Kidney (tissue), 14 donors: Measurements from ENCODE around the gene CPXM2. TPM values are rescaled to one million over a fixed set of nuclear protein-coding genes. Genes with fewer than 3 reads are reported as not detected.

Experiments used
- DNase-seq, 5 donors: peaks; one replicate each; pipeline ENCODE4 v3.0.0-alpha.2; 2013 to 2020
- FAIRE-seq: peaks from 2 replicates; lab custom pipeline; 2012; peaks lifted over from hg19 to GRCh38; lab: Jason Lieb, UNC
- H3K27ac ChIP-seq, 2 donors: one replicate each; pipeline ENCODE4 v1.7.0; 2013; ENCODE audit warnings: low read depth in 2 of 2, low read length in 2 of 2, inconsistent platforms in 1 of 2
- H3K27me3 ChIP-seq: one replicate; pipeline ENCODE4 v1.7.1; 2013; ENCODE audit warnings: low read length, inconsistent platforms; ENCODE audit not compliant: control insufficient read depth, insufficient read depth
- H3K36me3 ChIP-seq, 3 donors: one replicate each; pipeline versions ENCODE4 v1.7.0 to v1.7.1; 2013; ENCODE audit warnings: low read length in 3 of 3, control low read depth in 1 of 3, inconsistent platforms in 1 of 3; ENCODE audit not compliant: insufficient read depth in 3 of 3, control insufficient read depth in 2 of 3
- H3K4me1 ChIP-seq, 3 donors: one replicate each; pipeline versions ENCODE4 v1.7.0 to v1.7.1; 2013; ENCODE audit warnings: low read length in 3 of 3, inconsistent platforms in 1 of 3, low read depth in 1 of 3; ENCODE audit not compliant: control insufficient read depth in 2 of 3, insufficient read depth in 2 of 3
- H3K4me3 ChIP-seq, 3 donors: one replicate each; pipeline versions ENCODE4 v1.7.0 to v1.8.1; 2013; ENCODE audit warnings: low read length in 3 of 3, control low read depth in 1 of 3, inconsistent platforms in 1 of 3
- H3K9ac ChIP-seq, 3 donors: one replicate each; pipeline versions ENCODE4 v1.7.0 to v1.7.1; 2013; ENCODE audit warnings: low read length in 3 of 3, control low read depth in 1 of 3, inconsistent platforms in 1 of 3
- H3K9me3 ChIP-seq, 3 donors: one replicate each; pipeline versions ENCODE4 v1.7.0 to v1.7.1; 2013; ENCODE audit warnings: low read length in 3 of 3, control low read depth in 1 of 3, inconsistent platforms in 1 of 3; ENCODE audit not compliant: control insufficient read depth in 2 of 3, insufficient read depth in 1 of 3
- CTCF ChIP-seq: IDR thresholded peaks from 3 replicates; pipeline ENCODE4 v1.5.1; 2012; ENCODE audit warnings: mild to moderate bottlenecking, moderate library complexity, borderline replicate concordance; ENCODE audit not compliant: insufficient read depth; ENCODE audit errors: extremely low read depth
- intact Hi-C: fragments of 100-400 bp; cut with DNase I; formaldehyde crosslinking; loops from one replicate; pipeline ENCODE4 v1.11.1; 2022
- polyA plus RNA-seq: library from polyadenylated mRNA; stranded (reverse); fragments of 350-450 nt; fragmentation: Illumina TruSeq; extraction: RNeasy Lipid Tissue Mini Kit (QIAGEN cat#74804); gene quantifications from one replicate; pipeline ENCODE4 v1.2.3, GENCODE V29; 2014; ENCODE audit warnings: low read depth, low replicate concordance; ENCODE audit not compliant: insufficient read depth
- total RNA-seq: library from RNA; stranded (reverse); fragmentation: NEBNext Ultra II Directional; extraction: Animal tissue kit (Norgen Biotek cat#: 25700); gene quantifications from one replicate; pipeline ENCODE4 v1.2.1, GENCODE V29; 2021
- donor health status: control.
- donor health status: control.
- donor health status: control.
- donor health status: control.
- donor health status: control.
- donor health status: DM: yes; HTN: yes; CAD: no.
- donor health status: Normal renal cell carcinoma (clear cell type).

The CPXM2 gene
- total and polyA plus RNA-seq, 2 donors from 2014 or later = 18.1 to 18.5 TPM

- Histone ChIP-seq H3K36me3 (no peaks in the 10 kb centered on the region), H3K9me3 (no peaks in the 10 kb centered on the region), H3K27ac (no peak overlapping the region), H3K4me3 (no peak overlapping the region), H3K9ac (no peak overlapping the region), H3K4me1 (peaks cover 0 to 15% (median 0%) of the 10 kb centered on the region in 3 donors), H3K27me3 (no peaks in the 10 kb centered on the region)
- TF ChIP-seq CTCF = no peak
- DNase-seq (peak in 2 of 5 donors; percentile 21 to 35), FAIRE-seq (no peak)
- intact Hi-C loops = no loop called here
Observed at GRCh38 chr10:123863721-123864482, 27.7 kb downstream of the CPXM2 start.

- H3K27me3 ChIP-seq = no peaks in the 10 kb centered on the region
- no peak for FAIRE-seq
Observed at GRCh38 chr10:123863183-123863575, 28.4 kb downstream of the CPXM2 start.

DNA sequence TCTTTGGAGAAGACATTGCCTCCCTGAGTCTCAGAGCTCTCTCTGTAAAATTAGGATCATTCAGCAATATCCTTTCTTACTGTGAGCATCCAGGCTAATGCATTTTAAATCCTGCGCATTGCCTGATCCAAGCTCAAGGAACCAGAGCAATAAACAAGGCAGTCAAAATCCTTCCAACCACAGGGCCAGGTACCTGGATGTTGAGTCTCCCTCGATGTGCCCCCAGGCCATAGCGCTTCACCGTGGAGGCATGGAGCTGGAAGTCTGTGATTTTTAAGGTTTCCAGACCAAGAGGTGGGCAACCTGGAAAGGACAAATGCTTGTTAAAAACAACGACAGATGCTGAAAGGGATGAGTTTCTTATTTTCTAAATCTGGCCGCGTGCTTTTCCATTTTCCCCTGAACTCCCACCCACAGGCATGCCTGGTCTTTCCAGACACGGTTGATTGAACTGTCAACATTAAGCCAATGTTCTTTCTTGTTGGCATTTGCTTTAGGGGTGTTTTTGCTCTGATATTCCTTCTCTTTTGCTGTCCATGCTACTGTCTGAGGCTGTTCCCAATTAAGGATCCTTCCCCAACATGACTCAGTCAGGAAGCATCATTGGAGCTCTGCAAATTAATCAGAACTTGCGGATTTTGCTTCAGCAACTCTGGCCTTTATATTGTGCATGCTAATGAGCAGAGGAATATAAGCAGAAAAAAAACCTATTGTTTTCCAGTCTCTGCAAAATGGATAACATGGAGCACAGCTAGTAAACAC, 29.0 kb downstream of the CPXM2 start:
- Histone ChIP-seq H3K4me3 (no peak overlapping the region), H3K27me3 (no peaks in the 10 kb centered on the region), H3K36me3 (no peaks in the 10 kb centered on the region), H3K27ac (no peak overlapping the region), H3K9me3 (no peaks in the 10 kb centered on the region), H3K9ac (no peak overlapping the region), H3K4me1 (peaks cover 0 to 6% (median 0%) of the 10 kb centered on the region in 3 donors)
- intact Hi-C loops = no loop called here
- TF ChIP-seq CTCF = no peak
- FAIRE-seq (no peak), DNase-seq (peak in 1 of 5 donors; percentile 14)

More at GRCh38 chr10:123863183-123863575, 28.4 kb downstream of the CPXM2 start:
- no peaks in the 10 kb centered on the region for H3K36me3 ChIP-seq
- DNase-seq = peak in 1 of 5 donors; percentile 48
- peaks cover 0 to 10% (median 0%) of the 10 kb centered on the region in 3 donors for H3K4me1 ChIP-seq
- H3K27ac ChIP-seq = no peak overlapping the region
- intact Hi-C loops = no loop called here
- H3K9me3 ChIP-seq = no peaks in the 10 kb centered on the region
- no peak overlapping the region for H3K4me3 ChIP-seq
- no peak for TF ChIP-seq CTCF
- H3K9ac ChIP-seq = no peak overlapping the region
